ENCODE results near the gene UTP14C. TPM values are rescaled to one million over a fixed set of nuclear protein-coding genes. Genes with fewer than 3 reads are reported as not detected.

UTP14C gene
- total and polyA plus RNA-seq, 2 of the 13 experiments (the other 11 are each of a cell fraction or from before 2014, with no cell fraction given), result 8.8 to 12.2 TPM

GRCh38 chr13:52011632-52012511 lies 12.6 kb upstream of the UTP14C start, which contains the start of gene ALG11 (continued):
- TF ChIP-seq, protein P1, sequence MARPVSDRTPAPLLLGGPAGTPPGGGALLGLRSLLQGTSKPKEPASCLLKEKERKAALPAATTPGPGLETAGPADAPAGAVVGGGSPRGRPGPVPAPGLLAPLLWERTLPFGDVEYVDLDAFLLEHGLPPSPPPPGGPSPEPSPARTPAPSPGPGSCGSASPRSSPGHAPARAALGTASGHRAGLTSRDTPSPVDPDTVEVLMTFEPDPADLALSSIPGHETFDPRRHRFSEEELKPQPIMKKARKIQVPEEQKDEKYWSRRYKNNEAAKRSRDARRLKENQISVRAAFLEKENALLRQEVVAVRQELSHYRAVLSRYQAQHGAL (CRISPR knock-in tag; IDR thresholded peaks at IDR 0.05; ENCODE audit: not compliant biosample characterization), result no peak
- TF ChIP-seq ZNF605 (CRISPR knock-in tag; IDR thresholded peaks at IDR 0.05) (peak; percentile 97), ZNF12 (CRISPR knock-in tag; IDR thresholded peaks at IDR 0.05) (peak; percentile 83), ZNF468 (CRISPR knock-in tag; IDR thresholded peaks at IDR 0.05) (0 out of 2 replicates have a peak, but pooled peaks have one; percentile 27), HOMEZ (CRISPR knock-in tag; IDR thresholded peaks at IDR 0.05; ENCODE audit: low read depth) (peak; percentile 80), BRD4 (CRISPR knock-in tag; IDR thresholded peaks at IDR 0.05) (peak; percentile 92), HDAC1 (CRISPR knock-in tag; IDR thresholded peaks at IDR 0.05) (peak; percentile 97), RARA (CRISPR knock-in tag; IDR thresholded peaks at IDR 0.05) (peak; percentile 77; the same call in 1 of the 2 replicates)
- TF ChIP-seq, protein P2, sequence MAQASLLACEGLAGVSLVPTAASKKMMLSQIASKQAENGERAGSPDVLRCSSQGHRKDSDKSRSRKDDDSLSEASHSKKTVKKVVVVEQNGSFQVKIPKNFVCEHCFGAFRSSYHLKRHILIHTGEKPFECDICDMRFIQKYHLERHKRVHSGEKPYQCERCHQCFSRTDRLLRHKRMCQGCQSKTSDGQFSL (CRISPR knock-in tag; IDR thresholded peaks at IDR 0.05), result peak; percentile 21; the same call in 1 of the 2 replicates
- TF ChIP-seq, protein P3, sequence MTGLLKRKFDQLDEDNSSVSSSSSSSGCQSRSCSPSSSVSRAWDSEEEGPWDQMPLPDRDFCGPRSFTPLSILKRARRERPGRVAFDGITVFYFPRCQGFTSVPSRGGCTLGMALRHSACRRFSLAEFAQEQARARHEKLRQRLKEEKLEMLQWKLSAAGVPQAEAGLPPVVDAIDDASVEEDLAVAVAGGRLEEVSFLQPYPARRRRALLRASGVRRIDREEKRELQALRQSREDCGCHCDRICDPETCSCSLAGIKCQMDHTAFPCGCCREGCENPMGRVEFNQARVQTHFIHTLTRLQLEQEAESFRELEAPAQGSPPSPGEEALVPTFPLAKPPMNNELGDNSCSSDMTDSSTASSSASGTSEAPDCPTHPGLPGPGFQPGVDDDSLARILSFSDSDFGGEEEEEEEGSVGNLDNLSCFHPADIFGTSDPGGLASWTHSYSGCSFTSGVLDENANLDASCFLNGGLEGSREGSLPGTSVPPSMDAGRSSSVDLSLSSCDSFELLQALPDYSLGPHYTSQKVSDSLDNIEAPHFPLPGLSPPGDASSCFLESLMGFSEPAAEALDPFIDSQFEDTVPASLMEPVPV (CRISPR knock-in tag; IDR thresholded peaks at IDR 0.05), result 0 out of 2 replicates have a peak, but pooled peaks have one; percentile 17
- TF ChIP-seq, protein P4, sequence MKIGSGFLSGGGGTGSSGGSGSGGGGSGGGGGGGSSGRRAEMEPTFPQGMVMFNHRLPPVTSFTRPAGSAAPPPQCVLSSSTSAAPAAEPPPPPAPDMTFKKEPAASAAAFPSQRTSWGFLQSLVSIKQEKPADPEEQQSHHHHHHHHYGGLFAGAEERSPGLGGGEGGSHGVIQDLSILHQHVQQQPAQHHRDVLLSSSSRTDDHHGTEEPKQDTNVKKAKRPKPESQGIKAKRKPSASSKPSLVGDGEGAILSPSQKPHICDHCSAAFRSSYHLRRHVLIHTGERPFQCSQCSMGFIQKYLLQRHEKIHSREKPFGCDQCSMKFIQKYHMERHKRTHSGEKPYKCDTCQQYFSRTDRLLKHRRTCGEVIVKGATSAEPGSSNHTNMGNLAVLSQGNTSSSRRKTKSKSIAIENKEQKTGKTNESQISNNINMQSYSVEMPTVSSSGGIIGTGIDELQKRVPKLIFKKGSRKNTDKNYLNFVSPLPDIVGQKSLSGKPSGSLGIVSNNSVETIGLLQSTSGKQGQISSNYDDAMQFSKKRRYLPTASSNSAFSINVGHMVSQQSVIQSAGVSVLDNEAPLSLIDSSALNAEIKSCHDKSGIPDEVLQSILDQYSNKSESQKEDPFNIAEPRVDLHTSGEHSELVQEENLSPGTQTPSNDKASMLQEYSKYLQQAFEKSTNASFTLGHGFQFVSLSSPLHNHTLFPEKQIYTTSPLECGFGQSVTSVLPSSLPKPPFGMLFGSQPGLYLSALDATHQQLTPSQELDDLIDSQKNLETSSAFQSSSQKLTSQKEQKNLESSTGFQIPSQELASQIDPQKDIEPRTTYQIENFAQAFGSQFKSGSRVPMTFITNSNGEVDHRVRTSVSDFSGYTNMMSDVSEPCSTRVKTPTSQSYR (CRISPR knock-in tag; IDR thresholded peaks at IDR 0.05; ENCODE audit: borderline replicate concordance), result peak; percentile 97
- TF ChIP-seq, protein P5, sequence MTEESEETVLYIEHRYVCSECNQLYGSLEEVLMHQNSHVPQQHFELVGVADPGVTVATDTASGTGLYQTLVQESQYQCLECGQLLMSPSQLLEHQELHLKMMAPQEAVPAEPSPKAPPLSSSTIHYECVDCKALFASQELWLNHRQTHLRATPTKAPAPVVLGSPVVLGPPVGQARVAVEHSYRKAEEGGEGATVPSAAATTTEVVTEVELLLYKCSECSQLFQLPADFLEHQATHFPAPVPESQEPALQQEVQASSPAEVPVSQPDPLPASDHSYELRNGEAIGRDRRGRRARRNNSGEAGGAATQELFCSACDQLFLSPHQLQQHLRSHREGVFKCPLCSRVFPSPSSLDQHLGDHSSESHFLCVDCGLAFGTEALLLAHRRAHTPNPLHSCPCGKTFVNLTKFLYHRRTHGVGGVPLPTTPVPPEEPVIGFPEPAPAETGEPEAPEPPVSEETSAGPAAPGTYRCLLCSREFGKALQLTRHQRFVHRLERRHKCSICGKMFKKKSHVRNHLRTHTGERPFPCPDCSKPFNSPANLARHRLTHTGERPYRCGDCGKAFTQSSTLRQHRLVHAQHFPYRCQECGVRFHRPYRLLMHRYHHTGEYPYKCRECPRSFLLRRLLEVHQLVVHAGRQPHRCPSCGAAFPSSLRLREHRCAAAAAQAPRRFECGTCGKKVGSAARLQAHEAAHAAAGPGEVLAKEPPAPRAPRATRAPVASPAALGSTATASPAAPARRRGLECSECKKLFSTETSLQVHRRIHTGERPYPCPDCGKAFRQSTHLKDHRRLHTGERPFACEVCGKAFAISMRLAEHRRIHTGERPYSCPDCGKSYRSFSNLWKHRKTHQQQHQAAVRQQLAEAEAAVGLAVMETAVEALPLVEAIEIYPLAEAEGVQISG (CRISPR knock-in tag; IDR thresholded peaks at IDR 0.05), result peak; percentile 83
